ENCODE measurements around the gene FOXA3. TPM values are rescaled to one million over a fixed set of nuclear protein-coding genes. Genes with fewer than 3 reads are reported as not detected.

The FOXA3 gene
- total and polyA plus RNA-seq, 2 donors (not counting 3 experiments of a cell fraction or from before 2014, with no cell fraction given): 0.06 TPM; not detected in 1

GRCh38 chr19:45890877-45891276, 26.8 kb downstream of the FOXA3 start:
- Histone ChIP-seq H3K27ac (ENCODE audit: insufficient read depth, low read depth, low read length) (no peak overlapping the region), H4K20me1 (replicated peaks; ENCODE audit: control insufficient read depth, extremely low read depth, insufficient read depth, low read length) (no peaks in the 10 kb centered on the region), H3K36me3 (ENCODE audit: control insufficient read depth in 2 of 2, extremely low read depth in 1 of 2, insufficient read depth in 2 of 2, low read length in 2 of 2) (peaks cover 0 to 2% of the 10 kb centered on the region in 2 experiments), H3K9me1 (replicated peaks; ENCODE audit: control insufficient read depth, extremely low read depth, insufficient read depth, low read length) (no peaks in the 10 kb centered on the region), H3K4me1 (ENCODE audit: control insufficient read depth, extremely low read depth, insufficient read depth, low read length) (peaks cover 4% of the 10 kb centered on the region), H3K4me2 (ENCODE audit: insufficient read depth, low read length) (no peak overlapping the region), H3K27me3 (ENCODE audit: control insufficient read depth in 2 of 2, insufficient read depth in 2 of 2, low read length in 2 of 2) (no peaks in the 10 kb centered on the region), H2AFZ (ENCODE audit: low read depth, low read length) (no peak overlapping the region), H3K9ac (replicated peaks; ENCODE audit: extremely low read depth, insufficient read depth, low read length) (no peak overlapping the region), H3K4me3 (replicated peaks in 1 of 3; ENCODE audit: insufficient read depth in 1 of 3, low read depth in 1 of 3, low read length in 3 of 3) (no peak overlapping the region), H3K9me3 (replicated peaks; ENCODE audit: control insufficient read depth, insufficient read depth, low read length) (no peaks in the 10 kb centered on the region), H3K79me2 (ENCODE audit: control insufficient read depth, insufficient read depth, low read length) (no peaks in the 10 kb centered on the region)
- ChIA-PET CTCF (interaction anchor here (1.3 kb wide), 1 partner anchor 10 kb away, joined by 3 read pairs; no protein-coding TSS in a partner anchor), POLR2A (no interaction called here)
- intact Hi-C loops (cut with micrococcal nuclease) (no loop called here), dilution Hi-C loops (cut with MboI; ENCODE audit: extremely low pct_ligation_motif_present, low sequenced_read_pairs) (no loop called here)
- DNase-seq (ENCODE audit: low read depth, low spot score): no peak
- BruUV-seq (replicated peaks): no TSS peak
- TF ChIP-seq CTCF (IDR thresholded peaks at IDR 0.05; ENCODE audit: extremely low read depth in 1 of 2, insufficient read depth in 1 of 2, low read depth in 1 of 2, low read length in 2 of 2): no peak
- no peak for FAIRE-seq

GRCh38 chr19:45895519-45895972, 31.4 kb downstream of the FOXA3 start:
- no TSS peak for BruUV-seq (replicated peaks)
- H4K20me1 ChIP-seq (replicated peaks; ENCODE audit: control insufficient read depth, extremely low read depth, insufficient read depth, low read length): no peaks in the 10 kb centered on the region
- TF ChIP-seq EZH2 (IDR thresholded peaks at IDR 0.05; ENCODE audit: borderline replicate concordance, low read depth, low read length, severe bottlenecking): no peak
- no peak for TF ChIP-seq POLR2AphosphoS5 (IDR thresholded peaks at IDR 0.05; ENCODE audit: insufficient read depth, low read depth, low read length)
- no peak for TF ChIP-seq POLR2A (IDR thresholded peaks at IDR 0.05; ENCODE audit: low read depth, low read length)
- TF ChIP-seq JUN (IDR thresholded peaks at IDR 0.05; ENCODE audit: borderline replicate concordance, insufficient read depth, insufficient read length, low read depth): no peak
- TF ChIP-seq MAX (IDR thresholded peaks at IDR 0.05; ENCODE audit: insufficient read depth, insufficient read length): no peak
- TF ChIP-seq GATA2 (IDR thresholded peaks at IDR 0.05; ENCODE audit: insufficient read depth, insufficient read length, low read depth, low read length): no peak
- no peak for TF ChIP-seq MYC (IDR thresholded peaks at IDR 0.05; ENCODE audit: low read depth, low read length)
- no peak for TF ChIP-seq CTCF (IDR thresholded peaks at IDR 0.05; ENCODE audit: extremely low read depth in 1 of 2, insufficient read depth in 1 of 2, low read depth in 1 of 2, low read length in 2 of 2)
- TF ChIP-seq FOS (IDR thresholded peaks at IDR 0.05; ENCODE audit: borderline replicate concordance, insufficient read depth, low read length): no peak
- H3K27me3 ChIP-seq (ENCODE audit: control insufficient read depth in 2 of 2, insufficient read depth in 2 of 2, low read length in 2 of 2): no peaks in the 10 kb centered on the region
- no peaks in the 10 kb centered on the region for H3K9me1 ChIP-seq (replicated peaks; ENCODE audit: control insufficient read depth, extremely low read depth, insufficient read depth, low read length)
- no peak overlapping the region for H3K4me3 ChIP-seq (replicated peaks in 1 of 3; ENCODE audit: insufficient read depth in 1 of 3, low read depth in 1 of 3, low read length in 3 of 3)
- ChIA-PET CTCF (no interaction called here), POLR2A (no interaction called here)
- FAIRE-seq: no peak
- no peak overlapping the region for H3K9ac ChIP-seq (replicated peaks; ENCODE audit: extremely low read depth, insufficient read depth, low read length)
- no peaks in the 10 kb centered on the region for H3K9me3 ChIP-seq (replicated peaks; ENCODE audit: control insufficient read depth, insufficient read depth, low read length)
- H3K4me2 ChIP-seq (ENCODE audit: insufficient read depth, low read length): no peak overlapping the region
- intact Hi-C loops (cut with micrococcal nuclease): no loop called here
- H3K79me2 ChIP-seq (ENCODE audit: control insufficient read depth, insufficient read depth, low read length): no peaks in the 10 kb centered on the region
- H3K27ac ChIP-seq (ENCODE audit: insufficient read depth, low read depth, low read length): no peak overlapping the region
- H3K4me1 ChIP-seq (ENCODE audit: control insufficient read depth, extremely low read depth, insufficient read depth, low read length): no peaks in the 10 kb centered on the region
- H3K36me3 ChIP-seq (ENCODE audit: control insufficient read depth in 2 of 2, extremely low read depth in 1 of 2, insufficient read depth in 2 of 2, low read length in 2 of 2): peaks cover 0 to 6% of the 10 kb centered on the region in 2 experiments
- no peak overlapping the region for H2AFZ ChIP-seq (ENCODE audit: low read depth, low read length)
- DNase-seq (ENCODE audit: low read depth, low spot score): no peak
- dilution Hi-C loops (cut with MboI; ENCODE audit: extremely low pct_ligation_motif_present, low sequenced_read_pairs): no loop called here
